ACC112 (cell line): ENCODE measurements around the gene NUP50.

Source experiments
- H2AFZ ChIP-seq: fragments of 200-600 bp; sonication (generic); one replicate; pipeline ENCODE4 v1.6.0; 2017; ENCODE audit warnings: antibody characterized with exemption, low read length; ENCODE audit not compliant: unreplicated experiment
- H3K27ac ChIP-seq: fragments of 200-600 bp; sonication (generic); 2 replicates; pipeline ENCODE4 v1.5.1; 2014; ENCODE audit warnings: low read depth, mild to moderate bottlenecking, antibody characterized with exemption, low read length, moderate library complexity
- H3K27me3 ChIP-seq: fragments of 200-600 bp; sonication (generic); 2 replicates; pipeline ENCODE4 v1.6.1; 2014; ENCODE audit warnings: mild to moderate bottlenecking, antibody characterized with exemption, low read length, moderate library complexity, mixed read lengths; ENCODE audit not compliant: insufficient read depth
- H3K36me3 ChIP-seq: fragments of 200-600 bp; sonication (generic); 2 replicates; pipeline ENCODE4 v1.6.1; 2016; ENCODE audit warnings: mild to moderate bottlenecking, antibody characterized with exemption, low read length, moderate library complexity, mixed read lengths; ENCODE audit not compliant: insufficient read depth
- H3K4me1 ChIP-seq: fragments of 200-600 bp; sonication (generic); one replicate; pipeline ENCODE4 v1.6.1; 2016; ENCODE audit warnings: low read length, mixed read lengths; ENCODE audit not compliant: insufficient read depth, unreplicated experiment, control insufficient read depth
- H3K4me3 ChIP-seq: fragments of 200-600 bp; sonication (generic); 2 replicates; pipeline ENCODE4 v1.5.1; 2014; ENCODE audit warnings: mild to moderate bottlenecking, low read depth, low read length
- H3K79me2 ChIP-seq: fragments of 200-600 bp; sonication (generic); one replicate; pipeline ENCODE4 v1.6.0; 2016; ENCODE audit warnings: low read length; ENCODE audit not compliant: control insufficient read depth, unreplicated experiment, insufficient read depth

NUP50 gene

GRCh38 chr22:45217806-45218205 lies 54.1 kb downstream of the NUP50 start:
- Histone ChIP-seq H3K4me1 (peaks cover 4% of the 10 kb centered on the region), H3K79me2 (peaks cover 7% of the 10 kb centered on the region), H3K27ac (no peak overlapping the region), H2AFZ (no peak overlapping the region), H3K4me3 (no peak overlapping the region), H3K36me3 (no peaks in the 10 kb centered on the region), H3K27me3 (no peaks in the 10 kb centered on the region)

GRCh38 chr22:45218976-45219375 lies 55.3 kb downstream of the NUP50 start:
- no peaks in the 10 kb centered on the region for H3K27me3 ChIP-seq
- H3K36me3 ChIP-seq, result no peaks in the 10 kb centered on the region
- H2AFZ ChIP-seq, result no peak overlapping the region
- no peak overlapping the region for H3K27ac ChIP-seq
- H3K79me2 ChIP-seq, result peaks cover 8% of the 10 kb centered on the region
- no peaks in the 10 kb centered on the region for H3K4me1 ChIP-seq
- no peak overlapping the region for H3K4me3 ChIP-seq

GRCh38 chr22:45221201-45221600 lies 57.5 kb downstream of the NUP50 start:
- H3K27ac ChIP-seq, result no peak overlapping the region
- H3K27me3 ChIP-seq, result no peaks in the 10 kb centered on the region
- peaks cover 13% of the 10 kb centered on the region for H3K79me2 ChIP-seq
- H3K4me3 ChIP-seq, result no peak overlapping the region
- H2AFZ ChIP-seq, result no peak overlapping the region
- H3K36me3 ChIP-seq, result no peaks in the 10 kb centered on the region
- H3K4me1 ChIP-seq, result peaks cover 8% of the 10 kb centered on the region

- H3K36me3 ChIP-seq, result no peaks in the 10 kb centered on the region
- no peak overlapping the region for H2AFZ ChIP-seq
- H3K4me1 ChIP-seq, result peaks cover 18% of the 10 kb centered on the region
- no peak overlapping the region for H3K4me3 ChIP-seq
- H3K27me3 ChIP-seq, result no peaks in the 10 kb centered on the region
- no peak overlapping the region for H3K27ac ChIP-seq
- H3K79me2 ChIP-seq, result peaks cover 13% of the 10 kb centered on the region
Observed at GRCh38 chr22:45223304-45224117, 59.8 kb downstream of the NUP50 start.

- Histone ChIP-seq H3K27me3 (no peaks in the 10 kb centered on the region), H3K27ac (no peak overlapping the region), H2AFZ (no peak overlapping the region), H3K4me1 (peaks cover 18% of the 10 kb centered on the region), H3K79me2 (peaks cover 13% of the 10 kb centered on the region), H3K4me3 (no peak overlapping the region), H3K36me3 (no peaks in the 10 kb centered on the region)
Observed at GRCh38 chr22:45224331-45224730, 60.6 kb downstream of the NUP50 start.

GRCh38 chr22:45224988-45225731 lies 61.4 kb downstream of the NUP50 start:
- peaks cover 13% of the 10 kb centered on the region for H3K79me2 ChIP-seq
- no peak overlapping the region for H3K27ac ChIP-seq
- no peak overlapping the region for H2AFZ ChIP-seq
- H3K27me3 ChIP-seq, result no peaks in the 10 kb centered on the region
- H3K36me3 ChIP-seq, result no peaks in the 10 kb centered on the region
- H3K4me3 ChIP-seq, result no peak overlapping the region
- peaks cover 18% of the 10 kb centered on the region for H3K4me1 ChIP-seq

GRCh38 chr22:45225732-45226502 lies 62.2 kb downstream of the NUP50 start:
- Histone ChIP-seq H3K27me3 (no peaks in the 10 kb centered on the region), H3K27ac (peak overlapping the region; percentile 68; the same call in 1 of the 2 replicates), H3K36me3 (no peaks in the 10 kb centered on the region), H3K4me1 (peaks cover 18% of the 10 kb centered on the region), H3K79me2 (peaks cover 13% of the 10 kb centered on the region), H2AFZ (no peak overlapping the region), H3K4me3 (no peak overlapping the region)

GRCh38 chr22:45226503-45227186 lies 62.9 kb downstream of the NUP50 start:
- Histone ChIP-seq H3K4me1 (peaks cover 18% of the 10 kb centered on the region), H3K36me3 (no peaks in the 10 kb centered on the region)

GRCh38 chr22:45227645-45228400 lies 64.1 kb downstream of the NUP50 start:
- Histone ChIP-seq H3K79me2 (peaks cover 6% of the 10 kb centered on the region), H3K27me3 (no peaks in the 10 kb centered on the region), H3K27ac (no peak overlapping the region), H3K4me3 (no peak overlapping the region), H2AFZ (no peak overlapping the region), H3K4me1 (peaks cover 18% of the 10 kb centered on the region), H3K36me3 (no peaks in the 10 kb centered on the region)

More at GRCh38 chr22:45226503-45227186, 62.9 kb downstream of the NUP50 start:
- no peak overlapping the region for H3K4me3 ChIP-seq
- no peaks in the 10 kb centered on the region for H3K27me3 ChIP-seq
- no peak overlapping the region for H2AFZ ChIP-seq
- H3K27ac ChIP-seq, result peak overlapping the region; percentile 68
- H3K79me2 ChIP-seq, result peaks cover 10% of the 10 kb centered on the region
